GM12872 (cell line): Measurements from ENCODE around the gene OR10H5.
A peak's percentile ranks its signal among the peaks of the same experiment; 100 is the strongest.

Experiments used
- TF ChIP-seq, protein P1 (sequence below): IDR thresholded peaks from 3 replicates; pipeline ENCODE4 v1.5.1; 2011; ENCODE audit warnings: low read depth, mild to moderate bottlenecking, low read length, moderate library complexity; ENCODE audit not compliant: insufficient read depth

The OR10H5 gene

GRCh38 chr19:15787611-15788155 lies at the start of gene OR10H5:
OR10H5 (plus strand) TSS chr19:15787661; CDS start chr19:15794049, 6,388 bp downstream.
- TF ChIP-seq, protein P1, sequence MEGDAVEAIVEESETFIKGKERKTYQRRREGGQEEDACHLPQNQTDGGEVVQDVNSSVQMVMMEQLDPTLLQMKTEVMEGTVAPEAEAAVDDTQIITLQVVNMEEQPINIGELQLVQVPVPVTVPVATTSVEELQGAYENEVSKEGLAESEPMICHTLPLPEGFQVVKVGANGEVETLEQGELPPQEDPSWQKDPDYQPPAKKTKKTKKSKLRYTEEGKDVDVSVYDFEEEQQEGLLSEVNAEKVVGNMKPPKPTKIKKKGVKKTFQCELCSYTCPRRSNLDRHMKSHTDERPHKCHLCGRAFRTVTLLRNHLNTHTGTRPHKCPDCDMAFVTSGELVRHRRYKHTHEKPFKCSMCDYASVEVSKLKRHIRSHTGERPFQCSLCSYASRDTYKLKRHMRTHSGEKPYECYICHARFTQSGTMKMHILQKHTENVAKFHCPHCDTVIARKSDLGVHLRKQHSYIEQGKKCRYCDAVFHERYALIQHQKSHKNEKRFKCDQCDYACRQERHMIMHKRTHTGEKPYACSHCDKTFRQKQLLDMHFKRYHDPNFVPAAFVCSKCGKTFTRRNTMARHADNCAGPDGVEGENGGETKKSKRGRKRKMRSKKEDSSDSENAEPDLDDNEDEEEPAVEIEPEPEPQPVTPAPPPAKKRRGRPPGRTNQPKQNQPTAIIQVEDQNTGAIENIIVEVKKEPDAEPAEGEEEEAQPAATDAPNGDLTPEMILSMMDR = no peak

- TF ChIP-seq, protein P1 = no peak
These were observed 49.7 kb upstream of the OR10H5 start, which contains the start of gene OR10H3 for GRCh38 chr19:15737722-15738121. OR10H3 (plus strand) TSS chr19:15737985; CDS start chr19:15741393, 3,408 bp downstream.

DNA sequence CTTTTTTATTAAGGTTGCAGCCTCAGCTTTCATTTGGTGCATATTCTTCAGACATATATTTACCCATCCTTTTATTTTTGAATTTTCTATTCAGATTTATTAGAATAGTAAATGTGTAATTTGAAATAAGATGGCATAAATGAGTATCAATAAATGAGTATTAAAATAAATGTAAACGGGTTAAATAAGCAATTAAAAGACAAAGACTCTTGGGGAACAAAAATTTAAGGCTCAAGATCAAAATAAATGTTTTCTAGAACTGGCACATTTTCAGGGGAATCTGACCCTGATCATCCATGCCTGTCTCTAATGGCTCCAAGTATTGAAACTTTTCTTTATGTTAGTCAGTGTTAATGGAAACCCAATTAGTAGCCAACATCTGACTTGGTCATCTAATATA lies 46.7 kb upstream of the OR10H5 start:
- TF ChIP-seq, protein P1 = no peak

DNA sequence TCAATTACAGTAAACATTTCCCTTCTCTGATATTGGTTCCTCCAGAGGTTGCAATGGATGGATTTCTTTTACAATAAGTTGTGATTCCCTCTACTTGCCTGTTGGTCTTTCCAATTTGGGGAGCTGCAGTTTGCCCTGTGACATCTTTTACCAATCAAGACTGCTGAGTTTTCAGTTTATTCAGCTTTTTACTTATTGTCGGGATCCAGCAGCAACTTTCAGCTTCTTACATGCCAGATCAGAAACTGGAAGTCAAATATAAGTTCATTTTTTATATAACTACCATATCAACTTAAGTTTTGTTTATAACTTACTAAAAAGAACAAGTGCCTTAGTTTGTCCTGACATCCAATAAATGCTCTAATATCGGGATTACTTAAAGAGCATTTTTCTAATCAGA lies 39.2 kb upstream of the OR10H5 start:
- TF ChIP-seq, protein P1 = no peak

GRCh38 chr19:15758379-15758778 lies 29.1 kb upstream of the OR10H5 start:
- TF ChIP-seq, protein P1 = no peak

GRCh38 chr19:15759962-15760565 lies 27.4 kb upstream of the OR10H5 start:
- TF ChIP-seq, protein P1 = peak; percentile 56

GRCh38 chr19:15769586-15769985 lies 17.9 kb upstream of the OR10H5 start:
- TF ChIP-seq, protein P1 = no peak
